ENCODE data around the gene CMSS1.

The CMSS1 gene

GRCh38 chr3:100160521-100160920, 342.9 kb downstream of the CMSS1 start:
- no peak for DNase-seq (ENCODE audit: low read depth in 1 of 2, low spot score in 1 of 2)
- Histone ChIP-seq H3K27ac (replicated peaks) (no peak overlapping the region), H3K4me3 (replicated peaks; ENCODE audit: insufficient read depth, low read length) (no peak overlapping the region), H3K27me3 (ENCODE audit: insufficient read depth, poor library complexity, severe bottlenecking) (no peaks in the 10 kb centered on the region)
- TF ChIP-seq CTCF (IDR thresholded peaks at IDR 0.05; ENCODE audit: insufficient read depth, low read length) (no peak), GABPA (IDR thresholded peaks at IDR 0.05; ENCODE audit: low read depth) (no peak), POLR2AphosphoS5 (IDR thresholded peaks at IDR 0.05; ENCODE audit: low read depth) (no peak), REST (IDR thresholded peaks at IDR 0.05; ENCODE audit: insufficient replicate concordance, low read depth) (no peak), SPI1 (IDR thresholded peaks at IDR 0.05; ENCODE audit: borderline replicate concordance, low read depth) (no peak)

GRCh38 chr3:100163787-100164186, 346.1 kb downstream of the CMSS1 start:
- no peak for DNase-seq (ENCODE audit: low read depth in 1 of 2, low spot score in 1 of 2)
- no peak for TF ChIP-seq REST (IDR thresholded peaks at IDR 0.05; ENCODE audit: insufficient replicate concordance, low read depth)
- TF ChIP-seq CTCF (IDR thresholded peaks at IDR 0.05; ENCODE audit: insufficient read depth, low read length) = no peak
- TF ChIP-seq POLR2AphosphoS5 (IDR thresholded peaks at IDR 0.05; ENCODE audit: low read depth) = no peak
- TF ChIP-seq GABPA (IDR thresholded peaks at IDR 0.05; ENCODE audit: low read depth) = no peak
- Histone ChIP-seq H3K27ac (replicated peaks) (no peak overlapping the region), H3K4me3 (replicated peaks; ENCODE audit: insufficient read depth, low read length) (no peak overlapping the region), H3K27me3 (ENCODE audit: insufficient read depth, poor library complexity, severe bottlenecking) (no peaks in the 10 kb centered on the region)

GRCh38 chr3:100164743-100165142, 347.1 kb downstream of the CMSS1 start:
- Histone ChIP-seq H3K27ac (replicated peaks) (no peak overlapping the region), H3K4me3 (replicated peaks; ENCODE audit: insufficient read depth, low read length) (no peak overlapping the region), H3K27me3 (ENCODE audit: insufficient read depth, poor library complexity, severe bottlenecking) (no peaks in the 10 kb centered on the region)
- DNase-seq (ENCODE audit: low read depth in 1 of 2, low spot score in 1 of 2) = no peak
- no peak for TF ChIP-seq REST (IDR thresholded peaks at IDR 0.05; ENCODE audit: insufficient replicate concordance, low read depth)
- no peak for TF ChIP-seq POLR2AphosphoS5 (IDR thresholded peaks at IDR 0.05; ENCODE audit: low read depth)
